Gastrocnemius medialis (tissue), 4 donors: ENCODE data around the gene BICRAL.

Source experiments
- CTCF ChIP-seq, 5 experiments: fragments of 450-650 bp in 3 of 5; fragments of 200-600 bp in 2 of 5; sonication (generic) in 2 of 5; IDR thresholded peaks in 4 of 5; conservative IDR thresholded peaks in 1 of 5; 1 replicate in 4 of 5; 2 replicates in 1 of 5; pipeline ENCODE4 v1.5.1; 2016 to 2019; ENCODE audit warnings: antibody characterized with exemption in 5 of 5, mild to moderate bottlenecking in 3 of 5, moderate library complexity in 3 of 5
- POLR2A ChIP-seq, 2 donors: fragments of 450-650 bp; IDR thresholded peaks; one replicate each; pipeline ENCODE4 v1.6.1; 2017; ENCODE audit warnings: antibody characterized with exemption in 2 of 2, mild to moderate bottlenecking in 2 of 2, moderate library complexity in 2 of 2

DNA sequence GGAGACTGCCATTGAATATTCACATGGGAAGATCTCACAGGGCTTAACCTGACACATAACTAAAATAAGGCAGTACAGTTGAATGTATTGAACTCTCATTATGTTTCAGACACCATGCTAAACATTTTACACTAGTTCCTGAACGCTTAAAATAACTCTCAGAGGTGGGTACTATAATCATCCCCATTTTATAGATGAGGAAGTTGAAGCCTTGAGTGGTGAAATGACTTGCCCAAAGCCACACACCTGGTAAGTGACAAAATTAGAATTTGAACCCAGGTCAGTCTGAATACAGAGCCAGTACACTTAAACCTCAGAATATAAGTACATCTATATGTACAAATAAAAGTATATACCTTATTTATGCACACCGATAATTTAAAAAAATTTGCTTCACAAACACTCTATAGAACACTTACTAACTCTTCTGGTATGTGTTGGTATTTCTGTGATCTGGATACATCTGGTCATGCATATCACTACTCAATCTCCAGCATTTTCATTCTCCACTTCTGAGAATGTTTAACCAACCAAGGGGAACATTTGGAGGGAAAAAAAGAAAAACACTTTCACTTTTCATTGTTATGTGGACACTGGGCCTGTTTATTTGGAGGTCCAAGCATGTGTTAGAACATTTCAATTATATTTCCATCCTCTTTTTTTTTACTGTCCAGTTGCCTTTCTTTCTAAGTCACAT is 4.6 kb upstream of the BICRAL start:
- no peak for TF ChIP-seq CTCF (IDR thresholded peaks at IDR 0.05 in 4 of 5, conservative IDR thresholded peaks at IDR 0.05 in 1 of 5)
- no peak for TF ChIP-seq POLR2A (IDR thresholded peaks at IDR 0.05)
